Body of pancreas (tissue), 4 donors: ENCODE measurements around the gene BCCIP. TPM values are rescaled to one million over a fixed set of nuclear protein-coding genes. Genes with fewer than 3 reads are reported as not detected.

Source experiments
- ATAC-seq: fragments of 150-250 bp; one replicate; pipeline ENCODE4 v1.9.1; 2016
- DNase-seq, 4 donors: peaks; one replicate each; pipeline ENCODE4 v3.0.0-alpha.2; 2019
- H3K27ac ChIP-seq, 4 donors: fragments of 200-600 bp; sonication (generic); 1 replicate in 3 of 4; 2 replicates in 1 of 4; pipeline versions ENCODE4 v1.5.1 to v1.6.1; 2016 to 2019; ENCODE audit warnings: mild to moderate bottlenecking in 1 of 4, mixed read lengths in 1 of 4, moderate library complexity in 1 of 4
- H3K27me3 ChIP-seq, 2 donors: fragments of 200-600 bp; sonication (generic); one replicate each; pipeline ENCODE4 v1.6.0; 2016; ENCODE audit warnings: mild to moderate bottlenecking in 1 of 2
- H3K36me3 ChIP-seq, 2 donors: fragments of 200-600 bp; sonication (generic); replicated peaks in 1 of 2; 2 replicates each; pipeline ENCODE4 v1.5.1; 2016; ENCODE audit warnings: low read depth in 2 of 2; ENCODE audit not compliant: insufficient read depth in 1 of 2
- H3K4me1 ChIP-seq: fragments of 200-600 bp; sonication (generic); one replicate; pipeline ENCODE4 v1.6.0; 2016
- H3K4me3 ChIP-seq, 2 donors: fragments of 200-600 bp; sonication (generic); 1 replicate in 1 of 2; 2 replicates in 1 of 2; pipeline ENCODE4 v1.5.1; 2016 to 2019
- H3K9me3 ChIP-seq, 3 donors: fragments of 200-600 bp; sonication (generic); 1 replicate in 2 of 3; 2 replicates in 1 of 3; pipeline ENCODE4 v1.5.1; 2016
- POLR2A ChIP-seq, 3 donors: fragments of 450-650 bp; IDR thresholded peaks; one replicate each; pipeline ENCODE4 v1.6.1; 2016; ENCODE audit warnings: antibody characterized with exemption in 3 of 3, mild to moderate bottlenecking in 2 of 3
- WGBS, 2 donors: methylation state at CpG; one replicate each; pipeline ENCODE4 v1.1.5; 2017; 5-methylcytosine and 5-hydroxymethylcytosine counted together
- intact Hi-C: fragments of 100-400 bp; cut with DNase I; formaldehyde crosslinking; loops from one replicate; pipeline ENCODE4 v1.15.1; 2023
- total RNA-seq, 2 donors: library from RNA; depleted of rRNA; stranded (reverse); fragments of >200 nt; gene quantifications; one replicate each; pipeline ENCODE4 v1.1.0, GENCODE V29; 2016
- TF ChIP-seq, protein P1 (sequence below), 7 experiments: fragments of 450-650 bp in 4 of 7; fragments of 200-600 bp in 3 of 7; sonication (generic) in 3 of 7; IDR thresholded peaks; one replicate each; pipeline ENCODE4 v1.5.1; 2016 to 2019; ENCODE audit warnings: antibody characterized with exemption in 7 of 7

The BCCIP gene
- total RNA-seq, 2 donors from 2014 or later = 16.2 to 31.4 TPM

DNA sequence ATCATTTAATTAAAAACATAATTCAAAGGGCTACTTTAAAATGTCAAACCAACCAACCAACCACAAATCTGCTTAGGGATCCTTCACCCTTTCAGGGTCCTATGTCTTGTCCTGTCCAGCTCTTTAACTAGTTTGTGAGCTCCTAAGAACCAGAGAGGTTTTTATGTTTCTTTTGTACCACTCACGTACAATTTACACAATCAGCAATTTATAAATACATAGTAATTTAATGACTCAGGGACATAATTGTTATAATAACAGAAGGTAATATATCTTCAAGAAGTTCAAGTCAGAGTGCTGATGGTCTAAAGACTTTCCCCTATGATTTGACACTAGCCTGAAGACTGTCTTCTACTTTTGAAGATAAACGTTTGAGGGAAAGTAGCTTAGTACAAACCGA, 41.8 kb downstream of the BCCIP start:
- no peak overlapping the region for H3K27ac ChIP-seq
- ATAC-seq = no peak
- 84 to 87% methylated on average over 3 of the region's 3 CpGs for WGBS, 2 donors
- no peak for DNase-seq
- peaks cover 0 to 13% of the 10 kb centered on the region in 2 donors for H3K36me3 ChIP-seq
- peaks cover 5% of the 10 kb centered on the region for H3K4me1 ChIP-seq
- no peaks in the 10 kb centered on the region for H3K9me3 ChIP-seq
- intact Hi-C loops = no loop called here
- no peaks in the 10 kb centered on the region for H3K27me3 ChIP-seq
- TF ChIP-seq POLR2A (IDR thresholded peaks at IDR 0.05) = no peak
- TF ChIP-seq, protein P1, sequence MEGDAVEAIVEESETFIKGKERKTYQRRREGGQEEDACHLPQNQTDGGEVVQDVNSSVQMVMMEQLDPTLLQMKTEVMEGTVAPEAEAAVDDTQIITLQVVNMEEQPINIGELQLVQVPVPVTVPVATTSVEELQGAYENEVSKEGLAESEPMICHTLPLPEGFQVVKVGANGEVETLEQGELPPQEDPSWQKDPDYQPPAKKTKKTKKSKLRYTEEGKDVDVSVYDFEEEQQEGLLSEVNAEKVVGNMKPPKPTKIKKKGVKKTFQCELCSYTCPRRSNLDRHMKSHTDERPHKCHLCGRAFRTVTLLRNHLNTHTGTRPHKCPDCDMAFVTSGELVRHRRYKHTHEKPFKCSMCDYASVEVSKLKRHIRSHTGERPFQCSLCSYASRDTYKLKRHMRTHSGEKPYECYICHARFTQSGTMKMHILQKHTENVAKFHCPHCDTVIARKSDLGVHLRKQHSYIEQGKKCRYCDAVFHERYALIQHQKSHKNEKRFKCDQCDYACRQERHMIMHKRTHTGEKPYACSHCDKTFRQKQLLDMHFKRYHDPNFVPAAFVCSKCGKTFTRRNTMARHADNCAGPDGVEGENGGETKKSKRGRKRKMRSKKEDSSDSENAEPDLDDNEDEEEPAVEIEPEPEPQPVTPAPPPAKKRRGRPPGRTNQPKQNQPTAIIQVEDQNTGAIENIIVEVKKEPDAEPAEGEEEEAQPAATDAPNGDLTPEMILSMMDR (IDR thresholded peaks at IDR 0.05) = no peak
- H3K4me3 ChIP-seq = no peak overlapping the region

DNA sequence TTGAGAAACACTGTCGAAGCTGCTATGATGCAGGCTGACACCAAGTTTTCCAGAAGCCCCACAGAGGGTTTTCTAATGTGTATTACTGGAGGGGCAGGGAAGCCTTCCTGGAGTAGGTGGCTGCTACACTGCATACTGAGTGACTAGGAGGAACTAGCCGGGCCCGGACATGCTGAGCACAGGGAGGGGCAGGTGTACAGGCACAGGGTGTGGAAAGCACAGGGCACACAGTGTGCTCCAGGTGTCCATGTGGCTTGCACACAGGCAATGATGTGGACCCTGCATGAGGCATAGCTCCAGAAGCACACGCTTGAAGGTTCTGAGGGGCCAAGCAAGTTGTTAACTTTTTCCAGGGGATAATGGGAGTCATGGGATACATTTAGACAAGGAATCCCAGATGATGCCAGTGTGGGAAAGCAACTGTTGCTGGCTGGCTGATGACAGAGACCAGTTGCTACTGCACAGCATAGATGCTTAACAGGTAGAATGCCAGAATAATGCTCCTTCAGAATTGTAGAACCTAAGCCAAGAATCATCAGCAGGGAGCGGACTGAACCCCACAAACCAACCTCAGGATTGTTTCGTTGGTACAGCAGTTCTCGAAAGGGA, 43.2 kb downstream of the BCCIP start:
- Histone ChIP-seq H3K27me3 (no peaks in the 10 kb centered on the region), H3K4me1 (peaks cover 9% of the 10 kb centered on the region), H3K4me3 (no peak overlapping the region), H3K9me3 (no peaks in the 10 kb centered on the region), H3K27ac (no peak overlapping the region), H3K36me3 (peaks cover 0 to 13% of the 10 kb centered on the region in 2 donors)
- TF ChIP-seq POLR2A (IDR thresholded peaks at IDR 0.05) = no peak
- TF ChIP-seq, protein P1 (IDR thresholded peaks at IDR 0.05) = no peak
- DNase-seq (no peak), ATAC-seq (no peak)
- WGBS, 2 donors = 95% methylated on average over 7 of the region's 7 CpGs
- intact Hi-C loops = no loop called here

- Histone ChIP-seq H3K36me3 (peaks cover 0 to 13% of the 10 kb centered on the region in 2 donors), H3K4me3 (no peak overlapping the region), H3K27me3 (no peaks in the 10 kb centered on the region), H3K4me1 (peaks cover 17% of the 10 kb centered on the region), H3K9me3 (no peaks in the 10 kb centered on the region), H3K27ac (no peak overlapping the region)
- intact Hi-C loops = no loop called here
- peak; percentile 89 for ATAC-seq
- peak; percentile 48 to 67 (median 60) for DNase-seq
- WGBS, 2 donors = 23 to 28% methylated on average over 7 of the region's 7 CpGs
- TF ChIP-seq POLR2A (IDR thresholded peaks at IDR 0.05) = no peak
- TF ChIP-seq, protein P1 (IDR thresholded peaks at IDR 0.05) = peak; percentile 67 to 96 (median 94)
Observed at GRCh38 chr10:125868372-125868975, 45.1 kb downstream of the BCCIP start.

DNA sequence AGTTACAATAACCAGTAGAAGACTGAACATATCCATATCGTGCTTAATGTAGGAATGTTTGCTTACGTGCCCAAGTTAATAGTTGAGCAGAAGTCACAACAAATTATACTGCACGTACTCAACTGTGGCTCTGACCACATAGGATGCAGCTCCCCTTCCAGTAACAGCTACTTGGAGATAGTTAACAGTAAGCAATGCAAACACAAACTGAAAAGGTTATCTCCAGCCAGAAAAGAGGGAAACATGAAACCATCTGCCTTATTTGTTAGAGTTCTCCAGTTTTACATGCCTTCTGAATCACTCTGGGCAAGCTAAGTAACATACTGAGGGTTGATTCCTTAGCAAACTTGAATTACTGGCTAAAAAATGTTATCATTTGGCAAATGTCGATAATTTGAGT, 48.0 kb downstream of the BCCIP start:
- Histone ChIP-seq H3K36me3 (peaks cover 0 to 9% of the 10 kb centered on the region in 2 donors), H3K9me3 (no peaks in the 10 kb centered on the region), H3K27ac (no peak overlapping the region), H3K27me3 (no peaks in the 10 kb centered on the region), H3K4me1 (peaks cover 17% of the 10 kb centered on the region), H3K4me3 (no peak overlapping the region)
- ATAC-seq (no peak), DNase-seq (no peak)
- WGBS, 2 donors = 53 to 54% methylated on average over 4 of the region's 4 CpGs
- intact Hi-C loops = no loop called here
- no peak for TF ChIP-seq POLR2A (IDR thresholded peaks at IDR 0.05)
- TF ChIP-seq, protein P1 (IDR thresholded peaks at IDR 0.05) = no peak
